Epithelial cell of esophagus (primary cell): ENCODE data around the gene MAPK12.

Experiments used
- DNase-seq: peaks from one replicate; pipeline ENCODE4 v3.0.0; 2010; ENCODE audit warnings: low read depth
- H3K4me3 ChIP-seq: 2 replicates; pipeline ENCODE4 v1.5.1; 2011; ENCODE audit warnings: mild to moderate bottlenecking, low read length, control low read depth
- CTCF ChIP-seq: IDR thresholded peaks from 2 replicates; pipeline ENCODE4 v1.5.1; 2011; ENCODE audit warnings: low read depth, mild to moderate bottlenecking, low read length, control low read depth, inconsistent platforms; ENCODE audit not compliant: insufficient read depth; ENCODE audit errors: missing control alignments

Gene MAPK12

DNA sequence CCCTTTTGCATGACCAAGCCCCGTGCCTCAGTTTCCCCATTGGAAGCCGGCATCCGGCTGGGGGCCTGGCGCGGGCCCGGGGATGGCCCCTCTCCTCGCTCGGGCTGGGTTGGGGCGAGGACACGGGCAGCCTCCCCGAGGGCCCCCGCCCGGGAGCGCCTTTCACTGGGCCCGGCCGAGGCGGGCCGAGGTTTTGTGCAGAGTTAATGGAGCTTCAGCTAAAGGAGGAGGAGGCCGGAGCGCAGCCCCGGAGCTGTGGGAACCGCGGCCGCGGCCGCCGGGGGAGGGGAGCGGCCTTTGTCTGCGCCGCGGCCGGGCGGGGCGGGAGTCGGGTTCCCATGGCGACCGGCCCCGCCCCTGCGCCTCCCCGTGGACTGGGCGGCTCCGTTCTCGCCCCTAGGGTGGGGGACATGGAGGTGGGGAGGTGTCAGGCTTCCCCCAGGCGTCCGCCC lies 10.1 kb upstream of the MAPK12 start:
- H3K4me3 ChIP-seq = peak overlapping the region; percentile 45
- DNase-seq = peak; percentile 73
- no peak for TF ChIP-seq CTCF

DNA sequence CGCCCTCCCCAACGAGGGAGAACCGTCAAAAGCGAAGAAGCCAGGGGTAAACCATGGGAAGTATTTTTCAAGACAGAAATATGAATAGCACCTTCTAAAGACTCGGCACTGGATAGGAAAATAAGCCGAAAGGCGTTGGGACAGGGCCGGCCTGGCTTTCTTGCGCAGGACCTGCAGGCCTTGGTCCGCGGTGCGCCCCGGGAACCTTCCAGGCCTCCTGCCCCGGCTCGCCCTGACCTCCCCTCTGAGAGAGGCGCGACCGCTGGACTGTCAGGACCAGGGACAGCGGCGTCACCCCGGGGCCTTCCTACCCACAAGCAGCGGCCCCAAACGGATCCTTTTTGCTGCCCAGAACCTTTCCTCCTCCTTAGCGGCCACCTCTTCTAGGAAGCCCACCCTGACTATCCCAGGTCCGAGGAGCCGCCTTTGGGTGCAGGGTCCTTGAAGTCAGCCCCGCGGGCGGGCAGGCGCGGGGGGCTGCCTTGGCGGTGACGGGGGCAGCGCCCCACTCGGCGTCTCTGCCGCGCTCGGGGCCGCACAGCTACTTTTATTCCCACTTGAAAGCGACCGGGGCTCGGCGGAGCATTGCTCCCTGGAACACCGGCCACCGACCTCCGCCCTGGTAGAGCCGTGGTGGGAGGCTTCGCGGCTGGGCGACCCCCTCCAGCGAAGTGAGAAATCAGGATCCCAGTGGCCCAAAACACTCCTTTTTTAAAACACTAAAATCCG lies 9.3 kb upstream of the MAPK12 start:
- peak; percentile 72 for DNase-seq

DNA sequence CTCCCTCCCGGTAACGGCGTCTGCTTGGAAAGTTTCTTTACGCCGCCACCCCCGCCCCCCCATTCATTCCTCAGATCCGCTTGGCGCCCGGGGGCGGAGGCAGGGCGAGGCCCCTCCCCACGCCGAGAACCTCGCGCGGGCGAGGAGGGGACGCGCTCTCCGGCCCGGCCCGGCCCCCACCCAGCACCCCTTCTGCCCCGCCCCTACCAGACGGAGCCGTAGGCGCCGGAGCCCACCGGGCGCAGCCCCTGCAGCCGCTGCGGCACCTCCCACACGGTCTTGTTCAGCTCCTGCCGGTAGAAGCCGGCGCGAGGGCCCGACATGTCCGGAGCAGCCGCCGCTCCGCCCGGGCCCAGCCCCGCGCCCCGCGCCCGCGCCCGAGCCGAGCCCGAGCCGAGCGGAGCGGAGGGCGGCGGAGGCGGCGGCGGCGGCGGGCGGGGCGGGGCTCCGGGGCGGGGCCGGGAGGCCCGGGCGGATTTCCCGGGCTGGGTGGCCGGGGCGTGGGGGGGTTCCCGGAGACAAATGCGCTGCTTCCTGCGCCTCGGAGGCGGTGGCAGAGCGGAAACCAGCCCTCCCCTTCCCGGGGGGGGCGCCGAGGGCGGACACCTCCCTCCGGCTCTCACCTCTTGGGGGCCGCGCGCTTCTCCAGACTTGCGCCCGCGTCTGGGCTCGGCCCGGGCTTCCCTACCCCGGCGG lies 8.6 kb upstream of the MAPK12 start, which contains the start of gene MAPK11:
TSS of gene MAPK11 (minus strand) at position 411 of the 696 bp plus-strand sequence. CDS start at position 323, 88 bp downstream.
- peak; percentile 50 for DNase-seq
- no peak for TF ChIP-seq CTCF

More for the DNA sequence above, 9.3 kb upstream of the MAPK12 start:
- H3K4me3 ChIP-seq = peak overlapping the region; percentile 45
- no peak for TF ChIP-seq CTCF

GRCh38 chr22:50269573-50269969 lies 8.1 kb upstream of the MAPK12 start:
- no peak for TF ChIP-seq CTCF
- peak overlapping the region; percentile 18 for H3K4me3 ChIP-seq
- DNase-seq = no peak

More for the DNA sequence above, 8.6 kb upstream of the MAPK12 start, which contains the start of gene MAPK11:
- peak within 1 kb of the TSS; percentile 45 for H3K4me3 ChIP-seq

DNA sequence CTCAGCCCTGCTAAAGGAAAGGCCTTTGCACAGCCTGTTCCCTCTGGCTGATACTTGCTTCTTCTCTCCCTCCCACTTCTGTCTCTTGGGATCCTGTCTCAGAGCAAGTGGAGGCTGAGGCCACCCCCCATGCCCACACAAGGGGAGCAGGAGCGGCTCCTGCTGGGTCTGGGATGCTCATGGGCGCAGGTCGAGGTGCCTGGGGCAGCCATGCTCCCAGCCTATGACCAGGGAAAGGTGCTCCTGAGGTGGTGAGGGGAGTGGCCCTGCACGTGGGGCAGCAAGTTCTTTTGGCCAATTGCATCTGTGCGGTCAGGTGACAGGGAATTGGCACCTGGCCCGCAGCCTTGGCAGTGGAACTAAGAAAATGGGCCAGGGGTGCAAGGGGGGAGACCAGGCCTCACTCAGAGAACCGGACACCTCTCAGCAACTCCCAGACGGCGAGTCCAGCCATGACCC lies 7.2 kb upstream of the MAPK12 start:
- no peak overlapping the region for H3K4me3 ChIP-seq
- peak; percentile 55 for DNase-seq
- no peak for TF ChIP-seq CTCF

DNA sequence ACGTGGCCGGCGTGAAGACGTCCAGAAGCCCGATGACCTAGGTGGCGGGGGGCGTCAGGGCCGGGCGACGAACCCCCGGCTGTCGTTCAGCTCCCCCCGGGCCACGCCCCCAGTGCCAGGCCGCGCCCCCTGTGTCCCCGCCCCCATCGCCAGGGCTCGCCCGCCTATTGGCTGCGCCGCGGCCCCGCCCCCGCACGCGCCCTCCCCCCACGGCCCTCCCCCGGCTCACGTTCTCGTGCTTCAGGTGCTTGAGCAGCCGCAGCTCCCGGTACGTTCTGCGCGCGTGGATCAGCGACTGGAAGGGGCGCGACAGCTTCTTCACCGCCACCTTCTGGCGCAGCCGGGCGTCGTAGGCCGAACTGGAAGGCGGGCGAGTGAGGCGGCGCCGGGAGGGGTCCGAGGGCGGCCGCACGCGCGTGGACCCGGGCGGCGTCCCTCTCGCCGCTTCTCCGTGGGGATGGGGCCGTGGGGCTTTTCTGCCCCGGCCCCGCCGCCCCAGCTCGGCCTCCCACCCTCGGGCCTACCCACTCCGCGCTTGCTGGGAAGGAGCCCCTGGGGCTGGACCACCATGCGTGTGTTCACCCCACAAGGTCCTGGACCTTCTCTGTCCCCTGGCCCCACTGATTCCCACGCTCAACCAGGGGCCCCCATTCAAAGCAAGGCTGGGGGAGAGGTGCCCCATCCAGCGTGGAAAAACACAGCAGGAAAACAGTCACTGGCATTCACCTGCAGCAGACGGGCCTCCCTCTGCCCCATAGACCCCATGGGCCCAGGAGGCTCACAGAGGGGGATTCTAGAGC lies 6.3 kb upstream of the MAPK12 start:
- H3K4me3 ChIP-seq = peak overlapping the region; percentile 13
- peak; percentile 80 for DNase-seq
- TF ChIP-seq CTCF = no peak
